Tibial nerve (tissue), 4 donors: ENCODE results near the gene ZCCHC14.

ENCODE experiments used
- EP300 ChIP-seq, 2 donors: sonication (generic); formaldehyde crosslinking; IDR thresholded peaks; one replicate each; pipeline ENCODE4 v1.6.1; 2017; ENCODE audit warnings: antibody characterized with exemption in 2 of 2, mild to moderate bottlenecking in 1 of 2
- POLR2A ChIP-seq, 2 donors: fragments of 450-650 bp; IDR thresholded peaks; one replicate each; pipeline ENCODE4 v1.6.1; 2017; ENCODE audit warnings: antibody characterized with exemption in 2 of 2, mild to moderate bottlenecking in 2 of 2, moderate library complexity in 2 of 2
- TF ChIP-seq, protein P1 (sequence below), 5 experiments: fragments of 200-600 bp in 3 of 5; fragments of 450-650 bp in 2 of 5; sonication (generic) in 3 of 5; IDR thresholded peaks; one replicate each; pipeline ENCODE4 v1.5.1; 2016 to 2019; ENCODE audit warnings: antibody characterized with exemption in 5 of 5, mild to moderate bottlenecking in 3 of 5, moderate library complexity in 2 of 5

DNA sequence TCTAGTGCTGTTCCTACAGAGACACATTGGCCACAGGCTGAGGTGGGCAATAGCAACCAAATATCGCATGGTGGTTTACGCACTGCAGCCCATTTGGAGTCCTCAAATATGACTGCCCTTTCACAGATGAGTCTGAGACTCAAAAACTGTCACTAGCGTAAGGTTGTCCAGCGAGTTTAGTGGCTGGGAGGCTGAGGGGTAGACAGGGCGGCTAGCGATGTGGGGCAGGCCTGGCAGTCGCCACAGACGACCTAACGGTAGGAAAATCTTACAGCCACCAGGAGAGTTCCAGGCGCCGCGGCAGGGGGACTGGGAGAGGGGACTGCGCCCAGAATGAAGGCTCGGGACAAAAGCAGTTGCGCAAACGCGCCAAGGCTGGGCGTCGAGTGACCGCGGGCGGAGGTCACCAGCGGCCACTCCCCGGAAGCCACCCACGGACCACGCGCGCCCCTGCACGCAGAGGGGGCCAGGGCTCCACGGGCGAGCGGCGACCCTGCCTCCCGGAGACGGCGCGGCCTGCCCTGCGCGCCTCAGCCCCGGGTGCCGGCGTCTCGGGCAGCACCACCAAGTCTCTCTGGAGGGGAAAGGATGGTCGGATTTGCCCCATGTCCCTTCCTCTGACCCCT is 101.4 kb downstream of the ZCCHC14 start:
- TF ChIP-seq POLR2A (IDR thresholded peaks at IDR 0.05) (no peak), EP300 (IDR thresholded peaks at IDR 0.05) (no peak)
- TF ChIP-seq, protein P1, sequence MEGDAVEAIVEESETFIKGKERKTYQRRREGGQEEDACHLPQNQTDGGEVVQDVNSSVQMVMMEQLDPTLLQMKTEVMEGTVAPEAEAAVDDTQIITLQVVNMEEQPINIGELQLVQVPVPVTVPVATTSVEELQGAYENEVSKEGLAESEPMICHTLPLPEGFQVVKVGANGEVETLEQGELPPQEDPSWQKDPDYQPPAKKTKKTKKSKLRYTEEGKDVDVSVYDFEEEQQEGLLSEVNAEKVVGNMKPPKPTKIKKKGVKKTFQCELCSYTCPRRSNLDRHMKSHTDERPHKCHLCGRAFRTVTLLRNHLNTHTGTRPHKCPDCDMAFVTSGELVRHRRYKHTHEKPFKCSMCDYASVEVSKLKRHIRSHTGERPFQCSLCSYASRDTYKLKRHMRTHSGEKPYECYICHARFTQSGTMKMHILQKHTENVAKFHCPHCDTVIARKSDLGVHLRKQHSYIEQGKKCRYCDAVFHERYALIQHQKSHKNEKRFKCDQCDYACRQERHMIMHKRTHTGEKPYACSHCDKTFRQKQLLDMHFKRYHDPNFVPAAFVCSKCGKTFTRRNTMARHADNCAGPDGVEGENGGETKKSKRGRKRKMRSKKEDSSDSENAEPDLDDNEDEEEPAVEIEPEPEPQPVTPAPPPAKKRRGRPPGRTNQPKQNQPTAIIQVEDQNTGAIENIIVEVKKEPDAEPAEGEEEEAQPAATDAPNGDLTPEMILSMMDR (IDR thresholded peaks at IDR 0.05), result peak in 1 of 5 experiments; percentile 7
